GM18873 (cell line): ENCODE measurements around the gene CCDC187.

ENCODE experiments used
- ATAC-seq: cut with Tn5 transposase; IDR thresholded peaks from one replicate; pipeline ENCODE4 v1.9.1; 2021; ENCODE audit warnings: mild to moderate bottlenecking, moderate library complexity, moderate number of reproducible peaks; ENCODE audit not compliant: unreplicated experiment, low FRiP score

The CCDC187 gene

DNA sequence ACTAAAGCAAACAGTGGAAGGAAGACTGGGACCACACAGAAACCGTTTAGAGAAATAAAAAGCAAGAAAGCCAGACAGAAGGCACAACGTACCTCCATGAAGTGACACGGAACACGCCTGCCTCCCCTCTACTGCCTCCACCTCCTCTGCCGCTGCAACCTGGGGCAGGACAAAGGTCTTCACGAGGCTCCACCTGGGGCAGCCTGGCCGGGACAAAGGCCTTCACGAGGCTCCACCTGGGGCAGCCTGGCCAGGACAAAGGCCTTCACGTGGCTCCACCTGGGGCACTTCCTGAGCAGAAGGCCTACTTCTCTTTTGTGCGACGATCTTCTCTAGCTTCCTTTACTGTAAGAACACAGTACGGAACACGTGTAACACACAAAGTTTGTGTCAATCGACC, 70.0 kb downstream of the CCDC187 start:
- no peak for ATAC-seq

DNA sequence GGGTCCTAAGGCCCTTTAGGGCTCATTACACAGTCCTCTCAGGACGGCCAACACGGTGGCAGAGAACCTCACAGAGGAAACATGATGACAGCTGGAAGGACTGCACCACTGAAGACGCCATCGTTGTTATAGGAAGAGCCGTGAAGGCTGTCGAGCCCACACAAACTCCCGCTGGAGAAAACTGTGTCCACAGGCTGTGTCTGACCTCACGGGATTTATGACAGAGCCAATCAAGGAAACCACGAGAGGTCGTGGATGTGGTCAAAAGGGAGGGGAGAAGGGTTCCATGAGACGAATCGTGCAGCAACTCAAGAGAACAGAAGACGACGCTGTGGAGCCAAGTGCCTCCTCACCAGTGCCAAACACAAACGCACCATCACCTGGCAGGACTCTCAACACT, 70.5 kb downstream of the CCDC187 start:
- no peak for ATAC-seq

DNA sequence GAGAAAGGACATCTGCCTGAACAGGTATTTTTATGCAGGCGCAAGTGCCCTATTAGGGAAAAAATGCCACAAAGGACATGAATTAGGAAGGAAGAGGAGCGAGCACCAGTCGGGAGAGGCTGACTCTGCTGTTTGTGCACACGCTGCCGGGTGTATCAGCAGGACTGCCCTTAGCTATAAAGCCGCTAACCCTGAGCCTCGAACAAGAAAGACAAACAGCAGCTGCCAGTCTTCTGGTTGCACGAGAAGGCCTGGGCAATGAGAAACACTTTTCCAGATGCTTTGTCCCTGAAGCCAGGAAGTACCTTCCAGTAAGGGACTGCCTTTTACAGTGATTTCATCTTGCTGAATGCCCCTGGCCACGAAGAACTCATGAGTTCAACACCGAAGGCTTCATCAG, 70.9 kb downstream of the CCDC187 start:
- ATAC-seq, result no peak

DNA sequence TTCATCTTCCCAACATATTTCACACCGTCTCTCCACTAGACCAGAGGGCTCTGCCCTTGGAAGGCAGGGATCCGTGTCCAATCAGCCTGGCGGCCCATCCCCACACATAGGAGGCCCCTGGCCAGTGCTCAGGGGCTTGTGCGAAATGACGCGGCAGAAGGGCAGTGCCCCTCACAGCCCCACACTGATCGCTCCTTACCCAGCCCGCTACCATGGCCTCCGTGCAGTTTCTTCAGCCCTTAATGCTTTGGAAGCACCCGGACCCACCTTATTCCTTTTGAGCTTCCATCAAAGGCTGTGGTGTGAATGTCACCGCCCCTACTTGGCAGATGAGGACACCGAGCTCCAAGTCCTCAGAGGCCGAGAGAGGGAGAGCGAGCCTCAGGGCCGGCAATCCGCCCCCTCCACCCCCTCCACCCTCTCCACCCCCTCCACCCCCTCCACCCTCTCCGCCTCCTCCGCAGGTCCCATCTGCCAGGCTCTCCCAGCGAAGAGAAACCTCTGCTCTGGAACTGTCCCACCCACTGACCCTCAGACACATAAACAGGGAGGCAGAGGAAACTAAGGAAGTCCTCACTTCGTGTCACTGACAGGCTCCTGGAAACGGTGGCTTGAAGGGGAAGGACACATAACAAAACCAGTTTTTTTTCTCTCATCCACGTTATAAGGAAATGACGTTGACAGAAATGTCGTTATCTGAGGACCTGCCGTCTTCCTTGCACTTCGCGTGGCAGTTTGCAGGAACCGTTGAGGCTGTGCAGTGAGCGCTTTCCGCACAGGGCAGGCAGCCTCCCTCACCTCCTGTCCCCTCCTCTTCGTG, 72.2 kb downstream of the CCDC187 start:
- no peak for ATAC-seq

DNA sequence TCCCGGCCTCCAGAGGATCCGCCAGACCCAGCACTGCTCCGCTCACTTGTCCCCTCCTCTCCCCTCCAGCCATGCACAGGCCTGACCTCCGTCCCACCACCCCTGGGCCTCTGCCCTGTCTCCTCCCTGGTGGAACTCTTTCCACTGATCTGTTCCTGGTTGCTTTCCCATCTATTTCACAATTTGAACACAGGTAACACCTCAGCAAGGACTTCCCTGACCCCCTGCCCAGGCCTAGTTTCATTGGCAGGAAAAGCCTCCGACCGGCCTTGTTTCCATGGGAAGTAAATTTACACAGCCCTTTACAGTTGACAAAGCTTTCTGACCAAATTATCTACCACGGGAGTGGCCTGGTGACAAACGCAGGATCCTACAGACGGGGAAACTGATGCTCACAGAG, 73.1 kb downstream of the CCDC187 start:
- no peak for ATAC-seq

DNA sequence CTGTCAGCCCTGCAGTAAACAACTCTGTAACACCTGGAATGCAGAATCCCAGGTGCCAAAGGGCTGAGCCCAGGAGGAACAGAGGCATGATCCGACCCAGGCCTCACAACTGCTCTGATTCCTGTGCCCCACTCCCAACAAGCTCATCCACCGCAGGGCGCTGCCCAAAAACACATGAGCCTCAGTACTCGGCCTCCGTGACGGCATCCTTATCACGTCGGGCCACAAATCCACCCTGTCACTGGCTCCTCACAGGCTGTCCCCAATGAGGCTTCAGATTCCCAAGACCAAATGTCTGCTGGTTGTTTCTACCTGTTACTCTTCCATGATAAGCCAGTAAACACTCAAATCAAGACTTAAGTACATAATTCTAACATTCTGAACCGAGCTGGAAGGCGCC, 73.5 kb downstream of the CCDC187 start:
- no peak for ATAC-seq

DNA sequence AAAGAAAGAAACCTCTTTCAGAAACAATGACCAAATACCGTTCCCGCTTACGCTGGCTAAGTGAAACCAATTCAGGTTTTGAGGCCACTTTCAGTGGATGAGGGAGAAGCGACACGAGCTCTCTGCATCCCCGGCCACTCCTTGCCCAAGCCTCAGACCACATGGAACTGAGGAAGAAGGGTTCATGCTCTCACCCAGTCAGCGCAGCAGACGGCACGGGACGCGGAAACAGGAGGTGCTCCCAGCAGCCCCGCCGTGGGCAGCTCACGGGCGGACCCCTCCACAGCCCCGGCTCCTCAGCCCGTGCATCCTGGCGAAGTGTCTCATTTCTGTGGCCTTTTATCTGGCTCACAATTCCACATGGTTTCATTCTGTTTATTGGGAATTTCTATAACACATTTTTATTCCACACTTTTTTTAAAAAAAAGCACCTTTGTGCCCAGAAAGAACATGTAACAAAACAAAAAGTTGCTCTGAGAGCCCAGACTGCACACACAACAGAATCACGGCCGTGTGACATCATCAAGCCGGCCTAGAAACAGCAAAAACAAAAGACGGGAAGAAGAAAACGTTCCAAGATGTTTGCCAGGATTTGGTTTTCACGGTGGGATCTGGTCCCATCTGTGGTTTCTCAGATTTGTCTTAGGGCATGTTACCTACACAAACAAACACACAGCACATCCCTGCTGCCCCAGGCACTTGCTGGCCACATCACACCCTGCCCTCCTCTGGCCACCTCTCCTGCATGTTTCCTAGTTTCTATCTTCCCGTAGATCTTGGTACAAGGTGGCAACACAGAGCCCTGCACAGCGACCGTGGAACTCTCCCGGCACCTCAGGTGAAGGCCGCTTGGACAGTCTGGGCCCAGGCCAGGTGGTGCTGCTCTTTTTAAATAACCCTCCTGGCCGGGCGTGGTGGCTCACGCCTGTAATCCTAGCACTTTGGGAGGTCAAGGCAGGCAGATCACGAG, 74.5 kb downstream of the CCDC187 start:
- ATAC-seq, result no peak

DNA sequence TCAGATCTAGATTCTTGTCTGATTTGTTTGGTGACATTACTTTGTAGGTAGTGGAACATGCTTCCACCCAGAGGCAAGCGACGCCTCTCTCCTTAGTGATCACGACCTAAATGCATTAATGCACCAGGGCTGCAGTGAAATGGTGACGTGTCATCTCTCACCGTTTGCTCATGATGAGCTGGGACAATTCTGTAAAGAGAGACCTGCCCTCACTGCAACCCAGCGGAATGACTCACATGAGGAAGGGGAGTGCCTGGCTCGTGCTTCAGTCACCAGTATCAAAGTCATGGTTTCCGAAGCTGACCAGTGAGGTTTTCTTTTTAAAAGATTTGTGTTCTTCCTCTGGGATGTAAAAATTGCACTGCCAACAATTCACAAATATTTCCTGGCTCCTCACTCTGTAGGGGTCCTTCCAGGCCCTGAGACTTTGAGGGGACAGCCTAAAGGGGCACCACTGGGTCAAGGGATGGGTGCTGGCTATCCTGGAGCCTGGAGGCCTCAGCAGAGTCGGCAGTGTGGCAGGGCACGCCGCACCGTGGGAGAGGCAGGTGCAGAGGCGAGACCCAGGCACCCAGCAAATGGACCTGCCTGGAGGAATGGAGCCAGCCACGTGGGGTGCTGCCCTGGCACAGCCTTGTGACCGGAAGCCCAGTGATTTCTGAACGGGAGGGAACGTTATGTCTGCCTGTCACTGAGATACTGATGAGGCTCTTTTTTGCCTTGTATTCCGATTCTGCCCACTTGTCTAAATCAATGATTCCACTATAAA, 75.6 kb downstream of the CCDC187 start:
- ATAC-seq, result no peak

DNA sequence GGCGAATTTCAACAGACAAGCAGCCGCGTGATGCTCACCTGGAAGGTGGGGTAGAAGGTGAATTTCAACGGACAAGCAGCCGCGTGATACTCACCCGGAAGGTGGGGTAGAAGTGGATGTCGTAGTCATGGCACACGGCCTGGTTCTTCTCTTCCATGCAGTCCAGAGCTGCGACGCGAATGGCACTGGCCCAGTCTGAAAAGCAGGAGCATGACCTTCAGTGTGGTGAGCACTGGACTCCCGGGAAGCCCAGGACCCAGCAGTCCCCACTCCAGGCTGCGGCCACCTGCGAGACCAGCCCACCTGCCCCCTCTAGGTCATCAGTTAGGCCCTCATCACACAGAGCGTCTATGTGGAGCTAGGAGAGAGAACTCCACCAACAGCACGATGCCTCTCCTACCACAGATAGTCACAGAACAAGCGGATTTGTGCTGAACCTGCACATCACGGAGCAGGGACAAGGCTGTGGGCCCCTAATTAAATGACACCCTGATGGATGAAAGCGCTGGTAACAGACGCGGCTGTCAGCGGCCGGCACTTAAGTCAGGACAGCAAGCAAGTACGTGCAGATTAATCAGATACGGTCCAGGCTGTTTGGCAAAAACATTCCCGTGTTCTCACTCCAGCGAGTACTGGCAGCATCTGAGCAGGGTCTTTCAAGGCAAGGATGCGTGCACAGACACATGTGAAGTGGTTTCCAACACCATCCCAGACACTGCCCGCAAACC, 77.0 kb downstream of the CCDC187 start:
- ATAC-seq, result no peak

DNA sequence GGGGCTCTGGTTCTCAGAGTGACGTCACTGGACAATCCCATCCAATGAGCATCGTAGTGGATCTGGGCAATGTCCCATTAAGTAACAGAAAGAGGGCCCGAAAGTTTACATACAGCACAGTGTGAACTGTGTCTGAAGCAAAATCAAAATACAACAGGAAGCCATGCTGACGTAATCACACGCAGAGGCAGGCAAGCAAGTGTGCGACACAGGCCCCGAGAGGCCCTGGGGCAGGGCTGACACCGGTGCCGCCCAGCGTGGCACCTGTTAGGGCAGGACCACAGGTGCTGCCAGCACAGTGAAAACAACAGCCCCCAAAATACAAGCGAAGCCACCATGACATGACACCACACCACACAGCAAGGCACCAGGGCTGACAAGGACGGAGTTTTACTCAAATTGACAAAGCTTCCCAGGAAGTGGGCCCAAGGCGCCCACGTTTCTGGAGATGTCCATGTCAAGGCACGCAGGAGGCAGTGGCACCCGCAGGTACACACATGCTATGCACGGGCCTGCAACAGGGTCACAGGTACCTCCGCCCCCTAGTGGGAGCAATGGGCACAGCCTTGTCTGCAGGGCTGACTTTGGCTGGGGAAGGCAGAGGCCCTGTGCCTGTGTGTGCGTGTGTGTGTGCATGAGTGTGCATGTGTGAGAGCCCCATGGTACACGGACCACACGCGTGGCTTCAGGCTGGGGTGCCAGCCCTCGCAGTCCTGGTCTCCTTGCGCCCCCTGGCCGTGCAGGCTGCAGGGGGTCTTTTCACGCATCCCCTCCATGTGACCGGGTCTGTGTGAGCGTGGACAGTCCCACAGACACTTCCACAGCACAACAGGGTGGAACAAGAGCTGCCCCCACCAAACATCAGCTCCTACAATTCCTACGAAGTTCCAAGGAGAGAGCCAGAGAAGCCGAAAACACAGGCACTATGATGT, 77.9 kb downstream of the CCDC187 start:
- peak; percentile 45 for ATAC-seq

DNA sequence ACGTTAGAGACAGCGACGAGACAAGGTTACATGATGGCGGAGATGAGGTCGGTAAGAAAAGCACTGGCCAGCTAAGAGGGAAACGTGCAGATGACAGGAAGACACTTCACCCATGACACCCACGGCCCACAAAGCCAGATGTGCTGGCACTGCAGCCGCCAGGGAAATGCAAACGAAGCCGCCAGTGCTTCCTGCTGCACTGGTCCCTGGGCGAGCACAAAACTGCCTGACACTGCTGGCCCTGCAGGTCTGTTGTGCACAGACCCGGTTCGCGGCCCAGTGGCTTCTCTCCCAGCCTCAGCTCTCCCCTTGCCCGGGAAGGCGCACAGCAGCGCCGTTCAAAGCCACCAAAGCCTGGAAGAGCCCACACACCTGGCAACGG, 78.5 kb downstream of the CCDC187 start:
- ATAC-seq, result peak; percentile 40

DNA sequence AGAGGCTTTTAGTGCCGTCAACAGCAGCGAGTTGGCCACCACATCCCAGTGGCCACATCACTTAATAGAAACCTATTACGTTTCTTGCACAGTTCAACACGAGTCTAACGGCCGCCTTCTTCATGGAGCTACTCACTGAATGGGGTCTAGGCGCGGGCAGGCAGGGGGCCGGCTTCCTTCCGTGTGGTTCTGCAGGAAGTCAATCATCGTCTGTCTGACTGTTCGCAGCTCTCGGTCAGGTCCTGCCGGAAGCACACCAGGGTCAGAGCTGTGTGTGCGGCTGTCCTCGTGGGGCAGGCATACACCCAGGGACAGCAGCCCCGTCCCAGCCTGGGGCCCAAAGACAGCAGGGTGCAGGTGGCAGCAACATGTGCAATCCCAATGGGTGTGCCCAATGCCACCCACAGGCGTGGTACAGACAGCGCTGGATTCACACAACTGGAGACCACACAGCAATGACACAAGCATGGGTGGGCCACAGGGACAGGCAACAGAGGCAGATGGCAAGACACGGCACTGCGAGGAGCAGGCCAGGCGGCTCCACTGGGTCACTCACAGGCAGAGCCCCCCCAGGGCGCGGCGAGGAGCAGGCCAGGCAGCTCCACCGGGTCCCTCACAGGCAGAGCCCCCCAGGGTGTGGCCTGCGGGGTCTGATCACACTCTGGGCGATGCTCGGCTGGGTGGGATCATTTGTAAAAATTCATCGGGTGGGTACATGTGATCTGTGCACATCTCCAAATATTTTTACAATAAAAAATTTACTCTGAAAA, 79.8 kb downstream of the CCDC187 start:
- no peak for ATAC-seq

DNA sequence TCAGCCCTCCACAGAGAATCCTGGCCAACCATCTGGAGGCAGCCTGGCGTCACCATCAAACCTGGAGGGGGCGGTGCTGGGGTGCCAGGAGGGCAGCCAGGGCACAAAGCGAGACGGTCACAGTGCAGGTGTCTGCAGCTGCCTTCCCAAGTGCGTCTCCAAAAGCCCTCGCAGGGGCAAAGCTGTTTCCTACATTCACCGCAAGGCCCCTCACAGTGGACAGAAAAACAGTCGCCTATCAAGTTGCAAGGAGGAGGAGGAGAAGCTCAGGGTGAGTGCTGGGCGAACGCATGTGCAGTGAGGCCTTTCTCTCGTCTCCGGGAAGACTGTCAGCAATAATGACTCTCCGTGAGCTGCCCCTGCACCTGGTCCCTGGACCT, 81.0 kb downstream of the CCDC187 start:
- no peak for ATAC-seq

DNA sequence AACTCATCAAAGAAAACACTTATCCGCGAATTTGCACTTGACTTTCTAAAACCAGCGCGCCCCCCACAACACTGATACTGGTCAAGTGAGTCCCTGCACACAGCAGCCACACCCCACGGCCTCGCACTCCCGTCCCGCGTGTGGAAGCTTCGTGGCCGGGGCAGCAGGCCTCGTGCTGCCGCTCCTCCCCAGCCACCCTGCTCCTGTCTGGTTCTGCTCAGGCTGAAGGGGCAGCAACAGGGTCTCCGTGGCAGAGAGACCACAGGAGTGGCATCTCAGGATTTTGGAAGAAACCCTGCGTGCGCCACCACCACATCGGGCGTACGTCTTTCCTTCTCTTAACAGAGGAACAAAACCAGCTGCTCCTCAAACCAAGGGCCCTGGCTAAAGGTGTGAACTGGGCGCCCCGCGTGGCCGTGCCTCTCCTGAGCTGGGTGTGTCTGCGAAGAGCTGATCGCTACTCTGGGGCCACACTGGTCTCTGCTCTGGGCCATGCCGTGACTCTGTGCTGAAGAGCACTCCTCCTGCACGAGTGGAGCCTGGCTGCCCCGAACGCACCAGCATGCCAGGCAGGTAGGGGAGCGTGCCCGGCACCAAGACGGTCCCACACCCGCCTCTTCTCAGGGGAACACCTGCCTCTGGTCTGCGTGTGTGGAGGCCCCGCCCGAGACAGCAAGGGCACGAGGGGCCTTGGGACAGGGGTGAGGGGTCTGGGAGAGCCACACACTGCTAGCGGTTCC, 81.6 kb downstream of the CCDC187 start:
- no peak for ATAC-seq

DNA sequence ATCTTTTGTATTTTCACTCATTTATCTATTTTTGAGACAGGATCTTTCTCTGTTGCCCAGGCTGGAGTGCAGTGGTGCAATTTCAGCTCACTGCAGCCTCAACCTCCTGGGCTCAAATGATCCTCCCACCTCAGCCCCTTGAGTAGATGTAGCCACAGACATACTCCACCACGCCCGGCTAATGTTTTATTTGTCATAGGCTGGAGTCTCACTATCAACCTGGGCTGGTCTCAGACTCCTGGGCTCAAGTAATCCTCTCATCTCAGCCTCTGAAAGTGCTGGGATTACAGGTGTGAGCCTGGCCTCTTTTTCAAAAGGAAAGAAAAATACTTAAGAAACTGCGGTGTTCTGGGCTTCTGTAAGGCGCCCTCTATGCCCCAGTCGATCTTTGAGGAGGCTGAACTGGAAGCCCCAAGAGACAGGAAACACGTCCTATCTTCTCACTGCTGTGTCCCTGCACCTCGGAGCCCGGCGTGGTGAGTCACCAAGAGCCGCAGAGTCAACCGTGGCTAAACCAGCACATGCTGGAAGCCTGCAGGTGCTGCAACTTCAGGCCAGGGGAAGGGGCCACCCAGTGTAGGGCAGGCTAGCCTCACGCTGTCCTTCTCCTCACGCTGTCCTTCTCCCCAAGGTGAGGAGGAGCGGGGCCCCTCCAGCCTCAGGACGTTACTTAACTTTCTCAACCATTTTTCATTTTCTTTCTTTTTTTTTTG, 83.7 kb downstream of the CCDC187 start:
- ATAC-seq, result no peak

DNA sequence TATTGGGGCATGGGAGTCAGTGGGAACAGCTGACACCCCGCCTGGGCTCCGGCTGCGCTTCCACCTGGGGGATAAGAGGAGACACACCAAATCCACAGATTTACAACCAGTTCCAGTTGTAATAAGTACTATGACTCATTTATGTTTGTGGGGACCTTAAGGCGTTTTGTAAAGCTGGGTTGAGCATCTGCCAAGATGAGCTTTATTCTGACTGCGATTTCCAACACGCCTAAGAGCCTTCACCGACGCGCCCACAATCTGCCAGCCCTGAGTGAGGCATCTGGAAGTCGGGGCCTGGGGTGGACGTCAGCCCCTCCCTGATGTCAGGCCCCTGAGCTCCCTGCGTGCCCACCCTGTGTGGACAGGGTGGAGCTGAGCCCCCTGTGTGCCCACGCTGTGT, 84.6 kb downstream of the CCDC187 start:
- no peak for ATAC-seq

DNA sequence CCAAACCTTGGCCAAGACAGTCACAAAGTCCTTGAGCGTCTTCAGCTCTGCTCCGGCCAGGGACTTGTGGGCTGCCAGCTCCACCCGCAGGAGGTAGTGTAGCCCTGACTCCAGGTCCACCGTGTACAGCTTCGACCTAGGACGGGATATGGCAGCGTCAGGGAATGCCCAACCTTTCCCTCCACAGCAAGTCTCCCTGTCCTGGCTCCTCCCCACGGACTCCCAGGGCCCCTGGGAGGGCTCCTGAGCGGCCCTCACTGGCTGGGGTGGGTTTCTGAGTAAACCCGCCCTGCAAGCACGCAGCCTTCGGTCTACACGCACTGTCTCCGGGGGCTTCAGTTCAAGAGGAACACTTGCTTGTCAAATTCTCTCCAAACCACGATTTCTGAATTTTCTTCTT, 85.2 kb downstream of the CCDC187 start:
- no peak for ATAC-seq
